K562 (cell line): Measurements from ENCODE around the gene NR1D2. TPM values are rescaled to one million over a fixed set of nuclear protein-coding genes. Genes with fewer than 3 reads are reported as not detected.

ENCODE experiments used
- ATAC-seq: fragments of 200-7000 bp; cut with Tn5 transposase; 3 replicates; pipeline ENCODE4 v1.9.1; 2020; ENCODE audit warnings: moderate library complexity
- BruUV-seq: library from RNA; stranded (reverse); fragments of 400-500 nt; replicated peaks from 2 replicates; lab custom pipeline; 2021; lab: Mats Ljungman, UMichigan
- CTCF ChIA-PET: fragments of 300-600 bp; formaldehyde crosslinking; extraction: SDS; loops from one replicate; lab custom pipeline; 2021; ENCODE audit warnings: low intra/inter-chr PET ratio; lab: Yijun Ruan, JAX
- POLR2A ChIA-PET: fragments of 300-600, 350-650 bp; sonication (Branson Sonifier 250); formaldehyde crosslinking; extraction: SDS; loops from one replicate; lab custom pipeline; 2021; ENCODE audit warnings: antibody characterized with exemption, inconsistent platforms; lab: Yijun Ruan, JAX
- DNase-seq, 4 experiments: peaks; one replicate each; pipeline versions ENCODE4 v3.0.0 to v3.0.0-alpha.2; 2011 to 2018; ENCODE audit warnings: low spot score in 3 of 4, mixed read lengths in 3 of 4; ENCODE audit errors: extremely low read depth in 1 of 4
- FAIRE-seq: peaks from 2 replicates; lab custom pipeline; 2011; peaks lifted over from hg19 to GRCh38; lab: Jason Lieb, UNC
- H2AFZ ChIP-seq: 2 replicates; pipeline ENCODE4 v1.6.0; 2011; ENCODE audit warnings: low read depth, low read length, control low read depth, inconsistent platforms
- H3K27ac ChIP-seq: fragments of 200-600 bp; 3 replicates; pipeline ENCODE4 v1.8.0; 2011; ENCODE audit warnings: low read depth, mild to moderate bottlenecking, control low read depth, inconsistent platforms, low read length, moderate library complexity, mixed read lengths; ENCODE audit errors: extremely low read depth
- H3K27me3 ChIP-seq, 2 experiments: fragments of 300-600 bp in 1 of 2; 2 replicates in 1 of 2; 3 replicates in 1 of 2; pipeline versions ENCODE4 v1.6.0 to v1.8.0; 2011; ENCODE audit warnings: inconsistent platforms in 2 of 2, low read length in 2 of 2, mild to moderate bottlenecking in 1 of 2, mixed read lengths in 1 of 2, moderate library complexity in 1 of 2; ENCODE audit not compliant: control insufficient read depth in 2 of 2, insufficient read depth in 2 of 2
- H3K36me3 ChIP-seq: fragments of 300-600 bp; 3 replicates; pipeline ENCODE4 v1.8.0; 2011; ENCODE audit warnings: mild to moderate bottlenecking, low read length, inconsistent platforms; ENCODE audit not compliant: control insufficient read depth, insufficient read depth
- H3K4me1 ChIP-seq, 2 experiments: fragments of 200-600 bp in 1 of 2; replicated peaks in 1 of 2; 2 replicates in 1 of 2; 3 replicates in 1 of 2; pipeline versions ENCODE4 v1.5.1 to v1.8.0; 2011; ENCODE audit warnings: inconsistent platforms in 2 of 2, low read length in 2 of 2, mild to moderate bottlenecking in 1 of 2, mixed read lengths in 1 of 2, moderate library complexity in 1 of 2; ENCODE audit not compliant: control insufficient read depth in 2 of 2, insufficient read depth in 2 of 2
- H3K4me2 ChIP-seq: 2 replicates; pipeline ENCODE4 v1.6.1; 2011; ENCODE audit warnings: low read length, control low read depth, inconsistent platforms, mixed read lengths; ENCODE audit not compliant: insufficient read depth
- H3K4me3 ChIP-seq: fragments of 200-600 bp; sonication (generic), shearing (Covaris generic); 2 replicates; pipeline ENCODE4 v1.5.1; 2016; ENCODE audit warnings: control low read depth, inconsistent platforms
- H3K79me2 ChIP-seq: fragments of 200-600 bp; 3 replicates; pipeline ENCODE4 v1.8.0; 2011; ENCODE audit warnings: low read length, inconsistent platforms; ENCODE audit not compliant: control insufficient read depth, insufficient read depth
- H3K9ac ChIP-seq, 2 experiments: 2 replicates each; pipeline versions ENCODE4 v1.6.0 to v1.6.1; 2011; ENCODE audit warnings: low read depth in 2 of 2, low read length in 2 of 2, control low read depth in 1 of 2, inconsistent platforms in 1 of 2, mild to moderate bottlenecking in 1 of 2, mixed read lengths in 1 of 2; ENCODE audit not compliant: insufficient read depth in 1 of 2
- H3K9me1 ChIP-seq: one replicate; pipeline ENCODE4 v1.6.0; 2011; ENCODE audit warnings: inconsistent platforms, mild to moderate bottlenecking, low read length, moderate library complexity; ENCODE audit not compliant: control insufficient read depth, insufficient read depth
- H3K9me3 ChIP-seq: replicated peaks from 2 replicates; pipeline ENCODE4 v1.5.1; 2011; ENCODE audit warnings: low read depth, low read length, inconsistent platforms; ENCODE audit not compliant: control insufficient read depth, insufficient read depth
- H4K20me1 ChIP-seq: replicated peaks from 2 replicates; pipeline ENCODE4 v1.6.1; 2011; ENCODE audit warnings: low read length, inconsistent platforms, mixed read lengths; ENCODE audit not compliant: control insufficient read depth, insufficient read depth
- ADNP ChIP-seq: fragments of 200-800 bp; sonication (Bioruptor generic); IDR thresholded peaks from 2 replicates; pipeline ENCODE4 v1.6.1; 2016; ENCODE audit warnings: missing genetic modification characterization, missing compliant biosample characterization
- CHAMP1 ChIP-seq: fragments of 450-650 bp; IDR thresholded peaks from 2 replicates; pipeline ENCODE4 v1.6.1; 2016; ENCODE audit warnings: mild to moderate bottlenecking
- HDAC6 ChIP-seq: IDR thresholded peaks from 2 replicates; pipeline ENCODE4 v1.6.1; 2012; ENCODE audit warnings: low read depth, mild to moderate bottlenecking, control low read depth, inconsistent platforms, low read length, moderate library complexity
- MYBL2 ChIP-seq, 2 experiments: fragments of 450-650 bp in 1 of 2; sonication (generic) in 1 of 2; formaldehyde crosslinking in 1 of 2; IDR thresholded peaks; 2 replicates each; pipeline versions ENCODE4 v1.6.1 to v1.8.1; 2017 to 2022; ENCODE audit warnings: borderline replicate concordance in 1 of 2, inconsistent platforms in 1 of 2, low read depth in 1 of 2, mild to moderate bottlenecking in 1 of 2, missing genetic modification reagents in 1 of 2, moderate library complexity in 1 of 2
- MYC ChIP-seq, 2 experiments: fragments of 250-450 bp in 1 of 2; sonication (Bioruptor Pico) in 1 of 2; IDR thresholded peaks; 2 replicates each; pipeline versions ENCODE4 v1.5.1 to v1.6.1; 2012 to 2021; ENCODE audit warnings: low read depth in 2 of 2, borderline replicate concordance in 1 of 2, improper control_type of control experiment in 1 of 2, low read length in 1 of 2, mild to moderate bottlenecking in 1 of 2, moderate library complexity in 1 of 2
- RBM34 ChIP-seq: fragments of 200-400 bp; formaldehyde crosslinking; IDR thresholded peaks from 2 replicates; pipeline ENCODE4 v1.6.1; 2018; ENCODE audit warnings: low read length, borderline replicate concordance; ENCODE audit not compliant: insufficient read depth
- SPI1 ChIP-seq: IDR thresholded peaks from 2 replicates; pipeline ENCODE4 v1.6.1; 2011; ENCODE audit warnings: low read depth, low read length, control low read depth, borderline replicate concordance
- TAL1 ChIP-seq: fragments of 450-650 bp; IDR thresholded peaks from 2 replicates; pipeline ENCODE4 v1.6.1; 2016; ENCODE audit warnings: mild to moderate bottlenecking
- TFAM ChIP-seq: fragments of 250-450 bp; sonication (Bioruptor Pico); conservative IDR thresholded peaks from 2 replicates; pipeline ENCODE4 v1.5.0; 2021; ENCODE audit warnings: mild to moderate bottlenecking, moderate library complexity
- U2AF2 ChIP-seq: fragments of 200-400 bp; formaldehyde crosslinking; optimal IDR thresholded peaks from 2 replicates; pipeline ENCODE3; 2017; ENCODE audit warnings: low read depth, mild to moderate bottlenecking, low read length
- YBX1 ChIP-seq: fragments of 450-650 bp; IDR thresholded peaks from 2 replicates; pipeline ENCODE4 v1.7.1; 2016; ENCODE audit warnings: mild to moderate bottlenecking
- ZNF311 ChIP-seq: fragments of 250-450 bp; sonication (Bioruptor Pico); IDR thresholded peaks from 2 replicates; pipeline ENCODE4 v1.4.0; 2020; ENCODE audit warnings: mild to moderate bottlenecking, moderate library complexity
- WGBS: fragments of 100-300 bp; shearing (Covaris generic); methylation state at CpG from one replicate; pipeline ENCODE4 v1.1.6; 2016; ENCODE audit warnings: low coverage, mixed read lengths; ENCODE audit not compliant: insufficient coverage; ENCODE audit errors: missing lambda C conversion rate; 5-methylcytosine and 5-hydroxymethylcytosine counted together
- in situ Hi-C: fragments of 300-500 bp; cut with MboI; formaldehyde crosslinking; loops from 4 replicates; pipeline ENCODE4 v1.15.0; 2018; ENCODE audit warnings: inconsistent platforms, mixed read lengths
- intact Hi-C: fragments of 100-400 bp; cut with micrococcal nuclease; formaldehyde crosslinking; loops from 2 replicates; pipeline ENCODE4 v1.14.2; 2022
- polyA plus RNA-seq, 8 experiments: library from polyadenylated mRNA; depleted of rRNA in 4 of 8; stranded (reverse) in 5 of 8; unstranded in 3 of 8; fragments of >200 nt; fragmentation: Nextera tagmentation in 2 of 8; fragmentation: Illumina TruSeq in 1 of 8; extraction: Ambion mirVana in 2 of 8; extraction: Trizol in 1 of 8; gene quantifications; 2 replicates each; pipeline versions ENCODE4 v1.2.1 to v1.2.3, GENCODE V29; 2011 to 2014; ENCODE audit warnings: inconsistent platforms in 1 of 8, missing spikeins in 1 of 8
- total RNA-seq, 7 experiments: library from RNA; depleted of rRNA in 6 of 7; stranded (reverse); fragments of >200 nt in 6 of 7; fragmentation: Illumina TruSeq in 2 of 7; extraction: Trizol in 2 of 7; gene quantifications; 2 replicates each; pipeline versions ENCODE4 v1.2.1 to v1.2.3, GENCODE V29; 2011 to 2021; ENCODE audit warnings: low replicate concordance in 1 of 7
- TF ChIP-seq, protein P1 (sequence below): fragments of 250-450 bp; sonication (Bioruptor Pico); IDR thresholded peaks from 2 replicates; pipeline ENCODE4 v1.8.0; 2021; ENCODE audit warnings: moderate library complexity, mild to moderate bottlenecking, inconsistent platforms

The NR1D2 gene
- total and polyA plus RNA-seq, 9 of the 15 experiments (the other 6 are each of a cell fraction or from before 2014, with no cell fraction given) = 1.2 to 5.5 (median 2.9) TPM

DNA sequence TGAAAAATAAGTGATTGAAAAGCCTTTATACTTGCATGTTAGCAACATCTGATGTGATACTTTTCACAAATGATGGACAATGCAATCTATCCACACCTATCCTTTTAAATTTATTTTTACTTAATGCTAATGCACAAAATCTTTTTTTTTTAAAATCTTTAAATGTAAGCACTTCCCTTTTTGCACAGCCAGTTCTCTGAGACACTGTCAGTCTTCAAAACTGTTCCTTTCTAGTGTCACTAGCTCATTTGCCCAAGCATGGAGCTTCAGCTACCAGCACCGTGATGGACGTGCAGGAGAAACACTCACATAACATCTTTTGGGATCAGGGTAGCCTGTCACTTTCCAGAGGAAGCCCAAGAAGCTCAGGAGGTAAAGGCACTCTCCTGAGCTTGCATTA lies 50.1 kb downstream of the NR1D2 start:
- no peaks in the 10 kb centered on the region for H3K36me3 ChIP-seq
- no peaks in the 10 kb centered on the region for H3K9me1 ChIP-seq
- H2AFZ ChIP-seq = no peak overlapping the region
- H3K4me3 ChIP-seq = no peak overlapping the region
- H4K20me1 ChIP-seq = no peaks in the 10 kb centered on the region
- WGBS = 3% methylated on average over 2 of the region's 2 CpGs
- H3K9me3 ChIP-seq = no peaks in the 10 kb centered on the region
- in situ Hi-C loops (loop anchor here (10.0 kb wide), 1 partner anchor 250 kb away; no protein-coding TSS in a partner anchor), intact Hi-C loops (loop anchor here (10.0 kb wide), 1 partner anchor 500 kb away; the partner anchor contains the start of gene THRB)
- ATAC-seq (no peak), FAIRE-seq (no peak), DNase-seq (no peak)
- CTCF ChIA-PET = no interaction called here
- peaks cover 8 to 30% of the 10 kb centered on the region in 2 experiments; a peak in 4 of 5 replicates for H3K27me3 ChIP-seq
- POLR2A ChIA-PET = interaction anchor here (1.0 kb wide), 1 partner anchor 78 kb away, joined by 3 read pairs; the partner anchor contains the start of genes NKIRAS1 and RPL15
- no TSS peak for BruUV-seq
- no peak overlapping the region for H3K4me2 ChIP-seq
- H3K4me1 ChIP-seq = no peaks in the 10 kb centered on the region
- H3K9ac ChIP-seq = no peak overlapping the region
- TF ChIP-seq SPI1 (0 out of 2 replicates have a peak, but pooled peaks have one; percentile 15), TAL1 (no peak)
- H3K27ac ChIP-seq = no peak overlapping the region
- H3K79me2 ChIP-seq = no peaks in the 10 kb centered on the region

DNA sequence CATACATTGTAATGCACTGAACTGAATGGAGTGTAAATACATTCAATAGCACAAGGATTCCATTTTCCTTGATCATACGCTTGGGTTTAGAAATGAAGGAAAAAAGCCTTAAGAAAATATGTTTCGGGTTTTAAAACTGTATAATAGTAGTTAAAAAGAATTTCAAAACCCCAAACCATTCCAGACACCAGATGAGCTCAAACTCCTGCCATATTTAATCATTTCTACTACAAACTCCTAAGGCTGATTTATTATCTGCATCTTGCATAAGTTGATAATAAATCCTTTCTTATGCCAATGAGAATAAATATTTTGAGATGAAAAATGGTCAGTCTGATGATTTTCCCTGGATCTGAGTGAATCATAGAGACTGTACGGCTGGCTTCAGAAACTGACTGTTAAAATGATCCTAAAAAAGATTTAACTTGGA lies 51.0 kb downstream of the NR1D2 start:
- ChIA-PET POLR2A (no interaction called here), CTCF (no interaction called here)
- BruUV-seq = no TSS peak
- 1% methylated on average over 3 of the region's 3 CpGs for WGBS
- no peaks in the 10 kb centered on the region for H3K4me1 ChIP-seq
- in situ Hi-C loops = loop anchor here (10.0 kb wide), 1 partner anchor 249 kb away; no protein-coding TSS in a partner anchor
- H3K27me3 ChIP-seq = peaks cover 8 to 30% of the 10 kb centered on the region in 2 experiments; a peak in 4 of 5 replicates
- no peak for FAIRE-seq
- H3K9me3 ChIP-seq = no peaks in the 10 kb centered on the region
- intact Hi-C loops = loop anchor here (10.0 kb wide), 1 partner anchor 499 kb away; the partner anchor contains the start of gene THRB
- no peaks in the 10 kb centered on the region for H4K20me1 ChIP-seq
- H3K9me1 ChIP-seq = no peaks in the 10 kb centered on the region
- no peak overlapping the region for H3K4me2 ChIP-seq
- no peak for ATAC-seq
- no peak overlapping the region for H3K9ac ChIP-seq
- DNase-seq = no peak
- H3K4me3 ChIP-seq = no peak overlapping the region
- H3K79me2 ChIP-seq = no peaks in the 10 kb centered on the region
- H3K36me3 ChIP-seq = no peaks in the 10 kb centered on the region
- H2AFZ ChIP-seq = no peak overlapping the region
- H3K27ac ChIP-seq = no peak overlapping the region
- TF ChIP-seq U2AF2 (no peak), ADNP (tag) (no peak), CHAMP1 (no peak), YBX1 (no peak), HDAC6 (no peak), MYBL2 (IDR thresholded peaks at IDR 0.05; ENCODE audit: low read depth) (no peak), MYBL2 (CRISPR knock-in tag; IDR thresholded peaks at IDR 0.05; ENCODE audit: borderline replicate concordance) (no peak), TFAM (CRISPR knock-in tag) (no peak), MYC (IDR thresholded peaks at IDR 0.05; ENCODE audit: low read depth, low read length) (no peak), MYC (CRISPR knock-in tag; IDR thresholded peaks at IDR 0.05; ENCODE audit: borderline replicate concordance, low read depth) (no peak), RBM34 (no peak), ZNF311 (CRISPR knock-in tag) (no peak)
- TF ChIP-seq, protein P1, sequence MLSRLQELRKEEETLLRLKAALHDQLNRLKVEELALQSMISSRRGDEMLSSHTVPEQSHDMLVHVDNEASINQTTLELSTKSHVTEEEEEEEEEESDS (CRISPR knock-in tag) = no peak
